DMS 273 (cell line): ENCODE data around the gene FMO4.
"Not testable (repeated sequence)": the region's sequence is repeated elsewhere in the genome, so short reads cannot be mapped to it uniquely, and the experiment has no call there.

Source experiments
- DNase-seq: peaks from one replicate; lab custom pipeline; 2025; ENCODE audit not compliant: unreplicated experiment; lab: John Stamatoyannopoulos, UW

Gene FMO4

DNA sequence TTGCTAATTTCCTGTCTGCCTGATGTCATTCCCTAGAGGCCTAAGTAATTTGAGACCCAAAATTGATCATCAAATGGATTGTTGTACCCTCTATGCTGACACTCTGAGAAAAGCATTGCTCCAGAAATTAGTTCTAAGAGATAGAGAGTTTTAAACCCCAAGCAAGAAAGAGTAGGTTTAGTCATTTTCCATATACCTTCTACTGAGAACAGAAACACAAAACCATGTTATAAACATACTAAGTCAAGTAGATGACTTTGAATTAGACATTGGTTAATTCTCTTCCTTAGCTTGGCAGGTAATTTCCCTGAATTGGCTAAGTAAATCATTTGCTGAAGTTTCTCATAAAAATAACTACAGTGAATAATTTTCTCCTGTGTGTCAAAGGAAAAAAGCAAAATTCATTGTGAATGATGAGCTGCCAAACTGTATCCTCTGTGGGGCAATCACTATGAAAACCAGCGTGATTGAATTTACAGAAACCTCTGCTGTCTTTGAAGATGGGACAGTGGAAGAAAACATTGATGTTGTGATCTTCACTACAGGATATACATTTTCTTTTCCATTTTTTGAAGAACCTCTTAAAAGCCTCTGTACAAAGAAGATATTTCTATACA lies 20.1 kb downstream of the FMO4 start:
- DNase-seq = no peak

DNA sequence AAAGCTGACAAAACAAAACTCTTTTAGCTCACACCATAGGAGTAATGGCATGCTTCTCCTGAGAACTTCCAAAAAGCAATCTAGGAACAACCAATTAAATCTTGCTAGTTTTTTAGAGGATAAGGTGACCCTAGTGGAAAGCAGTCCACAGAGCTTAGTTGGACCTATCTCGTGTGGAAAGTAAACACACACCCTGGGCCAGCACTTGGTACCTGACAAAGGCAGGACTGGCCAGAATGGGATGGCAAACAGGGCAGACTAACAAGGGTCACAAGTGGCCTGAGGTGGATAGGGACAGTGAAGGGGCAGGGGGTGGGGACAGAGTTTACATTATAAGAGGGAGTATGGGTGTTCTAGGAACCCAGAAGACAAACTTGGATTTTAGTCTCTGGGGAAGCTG lies 22.0 kb downstream of the FMO4 start:
- no peak for DNase-seq

DNA sequence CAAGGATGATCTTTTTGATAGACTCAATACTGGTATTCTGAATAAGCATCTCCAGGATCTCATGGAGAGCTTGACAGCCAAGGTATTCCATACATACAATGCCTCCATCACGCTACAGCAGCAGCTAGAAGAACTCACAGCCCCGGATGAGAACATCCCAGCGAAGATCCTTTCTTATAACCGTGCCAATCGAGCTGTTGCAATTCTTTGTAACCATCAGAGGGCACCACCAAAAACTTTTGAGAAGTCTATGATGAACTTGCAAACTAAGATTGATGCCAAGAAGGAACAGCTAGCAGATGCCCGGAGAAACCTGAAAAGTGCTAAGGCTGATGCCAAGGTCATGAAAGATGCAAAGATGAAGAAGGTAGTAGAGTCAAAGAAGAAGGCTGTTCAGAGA lies 25.4 kb downstream of the FMO4 start:
- DNase-seq = not testable (repeated sequence)

DNA sequence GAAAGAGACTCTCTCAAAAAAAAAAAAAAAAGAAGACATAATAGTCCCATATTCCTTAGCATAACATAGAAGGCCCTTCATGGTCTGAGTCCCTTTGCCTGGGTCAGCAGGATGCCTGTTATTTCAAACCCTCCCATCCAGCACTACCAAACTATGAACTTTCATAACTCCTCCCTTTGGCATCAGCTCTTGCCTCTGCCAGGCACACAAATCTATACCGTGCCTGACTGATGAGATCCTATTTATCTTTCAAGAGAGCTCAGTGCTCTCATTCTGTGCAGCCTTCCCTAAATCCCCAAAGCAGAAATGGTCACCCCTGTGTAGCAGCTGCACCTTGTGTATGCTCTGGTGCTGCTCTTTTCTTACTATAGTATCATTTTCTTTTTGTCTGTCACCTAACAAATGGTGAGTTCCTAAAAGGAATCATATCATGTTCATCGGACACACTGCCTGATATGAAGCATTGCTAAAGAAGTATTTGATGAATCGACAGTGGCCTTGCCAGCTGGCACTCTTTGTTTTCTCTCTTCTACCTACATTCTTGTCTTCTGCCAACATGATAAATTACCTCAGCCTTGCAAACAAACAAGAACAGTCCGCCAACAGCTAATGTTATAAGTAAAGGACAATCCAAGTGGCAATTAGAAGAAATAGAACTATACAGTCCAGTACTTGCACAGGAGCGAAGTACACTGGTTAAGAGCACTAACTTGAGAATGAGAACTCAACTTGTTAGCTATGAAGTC lies 29.9 kb downstream of the FMO4 start:
- no peak for DNase-seq

DNA sequence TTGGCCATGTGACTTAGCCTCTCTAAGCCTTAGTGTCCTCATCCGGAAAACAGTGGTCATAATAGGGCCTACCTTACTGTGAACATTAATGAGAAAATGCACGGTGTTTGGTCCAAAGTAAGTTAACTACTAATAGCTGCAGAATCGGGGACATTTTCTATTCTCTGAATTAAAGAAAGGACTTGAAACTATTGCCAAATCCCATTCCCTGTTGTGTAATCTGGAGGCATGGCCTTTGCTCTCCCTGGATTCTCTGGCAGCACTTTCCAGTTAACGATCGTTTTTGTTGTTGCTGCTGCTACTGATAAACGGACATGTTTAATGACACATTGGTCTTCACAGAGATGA lies 30.5 kb downstream of the FMO4 start:
- no peak for DNase-seq

DNA sequence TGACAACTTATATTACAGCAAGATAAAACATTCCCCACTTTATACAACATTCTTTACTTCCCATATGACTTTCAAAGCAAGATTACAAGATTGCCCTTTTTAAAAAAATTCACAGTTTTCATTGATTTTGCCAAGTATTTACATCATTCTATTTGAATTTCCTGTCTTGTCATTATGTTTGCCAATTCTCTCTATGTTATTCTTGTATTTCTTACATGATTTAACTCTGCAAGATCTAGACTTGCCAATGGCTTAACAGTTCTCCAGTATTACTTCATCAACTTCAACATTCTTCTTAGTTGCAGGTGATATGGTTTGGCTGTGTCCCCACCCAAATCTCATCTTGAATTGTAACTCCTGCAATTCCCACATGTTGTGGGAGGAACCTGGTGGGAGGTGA lies 31.6 kb downstream of the FMO4 start:
- no peak for DNase-seq

DNA sequence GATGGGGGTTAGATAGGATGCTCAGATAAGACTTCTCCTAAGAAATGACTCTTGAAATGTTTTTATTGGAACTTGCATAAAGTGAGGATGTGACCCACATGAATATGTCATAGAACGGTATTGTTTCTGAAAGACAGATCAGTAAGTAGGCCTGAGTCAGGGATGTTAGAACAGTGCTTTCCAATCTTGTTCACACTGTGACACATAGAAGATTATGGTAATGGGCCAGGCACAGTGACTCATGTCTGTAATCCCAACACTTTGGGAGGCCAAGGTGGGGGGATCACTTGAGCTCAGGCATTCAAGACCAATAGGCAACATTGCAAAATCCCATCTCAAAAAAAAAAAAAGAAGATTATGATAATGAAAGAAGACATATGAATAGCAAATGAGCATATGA lies 32.9 kb downstream of the FMO4 start:
- DNase-seq = no peak

DNA sequence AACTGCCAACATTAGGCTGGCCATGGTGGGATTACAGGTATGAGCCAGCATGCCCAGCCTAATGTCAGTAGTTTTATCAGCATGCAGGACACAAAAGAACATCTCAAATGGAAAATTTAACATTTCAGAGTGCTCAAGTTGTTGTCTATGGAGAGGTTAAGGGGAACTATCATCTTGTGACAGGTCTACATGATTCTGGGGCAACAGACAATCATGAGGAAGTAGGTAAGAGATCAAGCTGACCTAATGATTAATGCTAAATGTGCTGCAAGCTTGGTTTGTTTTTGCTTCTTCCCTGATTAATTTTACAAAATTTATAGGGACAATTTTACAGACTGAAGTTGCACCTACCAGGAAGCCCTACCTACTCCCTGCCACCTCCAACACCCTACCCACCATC lies 36.6 kb downstream of the FMO4 start:
- DNase-seq = no peak

DNA sequence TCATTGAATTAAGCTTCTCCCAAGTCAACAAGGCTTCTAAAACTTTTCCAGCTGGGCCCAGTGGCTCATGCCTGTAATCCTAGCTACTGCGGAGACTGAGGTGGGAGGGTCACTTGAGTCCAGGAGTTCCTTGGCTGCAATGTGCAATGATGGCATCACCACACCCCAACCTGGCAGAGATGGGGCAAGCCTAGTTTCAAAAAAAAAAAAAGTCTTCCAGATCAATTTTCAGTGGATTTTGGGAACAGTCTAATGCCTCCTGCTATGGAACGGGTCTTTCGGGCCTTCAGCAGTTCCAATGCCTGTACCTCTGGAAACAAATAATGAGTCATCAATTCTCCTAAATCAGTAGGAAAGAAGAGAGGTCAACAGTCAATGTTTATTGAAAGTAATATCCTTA lies 38.0 kb downstream of the FMO4 start:
- no peak for DNase-seq

DNA sequence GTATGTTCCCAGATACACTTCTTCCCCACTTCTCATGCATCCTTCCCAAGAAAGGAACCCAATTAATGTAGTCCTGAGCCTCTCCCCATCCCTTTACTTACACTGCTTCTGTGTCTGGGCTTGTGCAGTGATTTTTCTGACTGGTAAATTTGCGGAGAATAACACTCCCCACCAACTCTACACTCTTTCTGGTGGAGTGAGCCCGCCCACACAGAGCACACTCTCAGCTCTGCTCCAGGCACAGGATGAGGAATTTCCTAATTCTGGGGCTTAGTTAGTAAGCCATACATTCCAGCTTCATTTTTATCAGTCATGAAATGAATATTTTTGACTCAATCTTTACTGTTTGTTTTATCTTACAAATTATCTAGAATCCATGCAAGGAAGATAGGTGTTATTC lies 38.6 kb downstream of the FMO4 start:
- no peak for DNase-seq

DNA sequence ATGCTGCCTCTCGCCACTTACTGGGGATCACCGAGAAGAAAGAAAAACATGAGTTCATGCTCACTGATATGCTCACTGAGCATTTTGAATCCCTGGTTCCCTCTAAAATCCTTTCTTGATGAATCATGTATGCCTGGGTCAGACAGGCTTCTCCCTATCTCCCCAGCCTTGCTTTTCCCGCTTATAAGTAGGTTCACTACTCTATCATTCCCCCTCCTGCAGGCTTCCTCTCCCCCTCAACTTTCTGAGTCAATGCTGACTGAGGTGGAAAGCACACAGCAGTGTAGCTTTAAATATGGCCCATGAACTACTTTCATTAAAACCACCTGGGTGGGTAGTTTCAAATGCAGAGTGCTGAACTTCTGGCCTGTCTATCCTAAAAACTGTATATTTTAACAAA lies 41.7 kb downstream of the FMO4 start:
- DNase-seq = no peak

DNA sequence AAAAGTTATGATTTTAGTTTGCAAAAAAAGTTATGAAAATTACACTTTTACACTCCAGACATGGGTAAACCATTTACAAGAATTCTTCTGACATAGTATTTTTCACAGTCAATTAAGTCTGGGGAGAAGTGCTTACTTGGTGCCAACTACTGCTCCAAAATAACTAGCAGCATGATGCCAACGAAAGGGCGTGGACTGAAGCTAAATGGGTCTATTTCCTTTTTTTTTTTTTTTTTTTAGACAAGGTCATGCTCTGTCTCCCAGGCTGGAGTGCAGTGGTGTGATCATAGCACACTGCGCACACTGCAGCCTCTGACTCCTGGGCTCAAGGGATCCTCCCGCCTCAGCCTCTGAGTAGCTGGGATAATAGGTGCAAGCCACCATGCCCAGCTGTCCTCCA lies 43.2 kb downstream of the FMO4 start:
- no peak for DNase-seq

DNA sequence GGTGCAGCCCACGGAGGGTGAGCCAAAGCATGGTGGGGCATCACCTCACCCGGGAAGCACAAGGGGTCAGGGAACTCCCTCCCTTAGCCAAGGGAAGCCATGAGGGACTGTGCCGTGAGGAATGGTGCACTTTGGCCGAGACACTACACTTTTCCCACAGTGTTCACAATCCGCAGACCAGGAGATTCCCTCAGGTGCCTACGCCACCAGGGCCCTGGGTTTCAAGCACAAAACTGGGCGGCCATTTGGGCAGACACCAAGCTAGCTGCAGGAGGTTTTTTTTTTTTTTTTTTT lies 45.3 kb downstream of the FMO4 start:
- not testable (repeated sequence) for DNase-seq

DNA sequence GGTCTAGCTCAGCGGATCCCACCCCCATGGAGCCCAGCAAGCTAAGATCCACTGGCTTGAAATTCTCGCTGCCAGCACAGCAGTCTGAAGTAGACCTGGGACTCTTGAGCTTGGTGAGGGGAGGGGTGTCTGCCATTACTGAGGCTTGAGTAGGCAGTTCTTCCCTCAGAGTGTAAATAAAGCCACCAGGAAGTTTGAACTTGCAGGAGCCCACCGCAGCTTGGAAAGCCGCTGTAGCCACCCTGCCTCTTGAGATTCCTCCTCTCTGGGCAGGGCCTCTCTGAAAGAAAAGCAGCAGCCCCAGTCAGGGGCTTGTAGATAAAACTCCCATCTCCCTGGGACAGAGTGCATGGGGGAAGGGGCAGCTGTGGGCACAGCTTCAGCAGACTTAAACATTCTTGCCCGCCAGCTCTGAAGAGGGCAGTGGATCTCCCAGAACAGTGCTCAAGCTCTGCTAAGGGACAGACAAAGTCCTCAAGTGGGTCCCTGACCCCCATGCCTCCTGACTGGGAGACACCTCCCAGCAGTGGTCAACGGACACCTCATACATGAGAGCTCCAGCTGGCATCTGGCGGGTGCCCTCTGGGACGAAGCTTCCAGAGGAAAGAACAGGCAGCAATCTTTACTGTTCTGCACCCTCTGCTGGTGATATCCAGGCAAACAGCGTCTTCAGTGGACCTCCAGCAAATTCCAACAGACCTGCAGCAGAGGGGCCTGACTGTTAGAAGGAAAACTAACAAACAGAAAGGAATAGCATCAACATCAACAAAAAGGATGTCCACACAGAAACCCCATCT lies 45.9 kb downstream of the FMO4 start:
- DNase-seq = peak; percentile 26

DNA sequence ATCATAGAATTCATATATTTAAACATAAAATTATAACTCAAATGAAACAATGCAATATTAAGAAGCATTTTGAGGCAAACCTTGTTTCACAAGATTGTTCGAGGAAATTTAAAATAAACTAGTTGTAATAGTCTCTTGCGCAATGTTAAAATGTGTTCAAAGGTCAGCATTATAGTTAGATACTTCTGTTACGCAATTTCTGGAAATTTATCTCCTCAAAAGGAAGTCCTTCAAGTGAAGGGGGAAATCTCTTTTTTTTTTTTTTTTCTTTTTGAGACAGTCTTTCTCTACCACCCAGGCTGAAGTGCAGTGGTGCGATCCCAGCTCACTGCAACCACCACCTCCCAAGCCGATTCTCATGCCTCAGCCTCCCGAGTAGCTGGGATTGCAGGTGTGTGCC lies 52.1 kb downstream of the FMO4 start:
- no peak for DNase-seq

DNA sequence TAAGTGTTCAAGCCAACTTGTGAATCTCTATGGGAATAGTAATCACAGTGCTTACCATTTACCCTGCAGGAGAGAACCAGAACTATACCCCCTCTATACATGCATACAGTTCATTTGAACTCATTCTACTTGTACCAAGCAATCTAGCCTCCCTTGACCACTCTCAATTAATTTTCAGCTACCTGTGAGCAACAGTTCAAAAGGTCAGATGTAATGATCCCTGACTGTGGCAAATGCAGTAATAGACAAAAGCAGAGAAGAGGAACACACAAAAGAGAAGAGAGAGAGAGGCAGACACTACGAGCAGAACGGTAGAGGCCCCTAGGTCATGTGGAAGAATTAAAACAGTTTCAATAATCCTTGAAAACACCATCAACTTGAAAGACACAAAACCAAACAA lies 52.8 kb downstream of the FMO4 start:
- DNase-seq = no peak

DNA sequence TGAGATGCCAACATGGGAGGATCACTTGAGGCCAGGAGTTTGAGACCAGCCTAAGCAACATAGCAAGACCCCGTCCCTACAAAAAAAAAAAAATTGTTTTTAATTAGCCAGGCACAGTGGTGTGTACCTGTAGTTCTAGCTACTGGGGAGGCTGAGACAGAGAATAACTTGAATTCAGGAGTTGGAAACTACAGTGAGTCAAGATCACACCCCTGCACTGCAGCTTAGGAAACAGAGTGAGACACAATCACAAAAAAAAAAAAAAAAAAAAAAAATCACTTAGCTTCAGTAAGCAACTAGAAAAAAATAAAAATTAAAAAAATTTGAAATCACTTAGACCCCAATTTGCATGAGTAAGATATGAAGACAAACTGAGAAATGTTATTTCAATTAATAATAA lies 53.5 kb downstream of the FMO4 start:
- no peak for DNase-seq

DNA sequence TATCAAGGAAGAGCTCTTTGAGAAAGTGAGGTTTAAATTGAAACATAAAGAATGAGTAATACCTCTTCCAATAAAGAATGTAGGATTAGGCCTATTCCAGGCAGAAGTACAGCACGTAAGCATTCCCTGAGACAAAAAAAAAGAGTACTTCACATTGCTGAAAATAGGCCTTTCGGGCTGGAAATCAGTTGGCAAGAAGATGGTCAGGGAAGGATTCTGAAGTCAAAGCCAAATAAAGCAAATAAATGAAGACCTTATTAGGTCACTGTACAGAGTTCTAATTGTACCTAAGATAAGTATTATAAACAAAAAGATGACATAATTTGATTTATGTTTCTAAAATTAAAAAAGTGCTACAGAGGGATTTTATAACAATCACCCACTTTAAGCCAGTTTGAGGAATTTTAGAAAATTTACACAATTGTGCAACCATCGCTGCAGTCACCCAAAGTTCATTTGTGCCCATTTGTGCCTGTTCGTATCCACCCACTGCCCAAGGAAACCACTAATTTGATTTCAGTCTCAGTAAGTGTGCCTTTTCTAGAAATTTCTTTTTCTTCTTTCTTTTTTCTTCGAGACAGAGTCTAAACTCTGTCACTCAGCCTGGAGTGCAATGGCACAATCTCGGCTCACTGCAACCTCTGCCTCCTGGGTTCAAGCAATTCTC lies 58.6 kb downstream of the FMO4 start:
- DNase-seq = no peak

DNA sequence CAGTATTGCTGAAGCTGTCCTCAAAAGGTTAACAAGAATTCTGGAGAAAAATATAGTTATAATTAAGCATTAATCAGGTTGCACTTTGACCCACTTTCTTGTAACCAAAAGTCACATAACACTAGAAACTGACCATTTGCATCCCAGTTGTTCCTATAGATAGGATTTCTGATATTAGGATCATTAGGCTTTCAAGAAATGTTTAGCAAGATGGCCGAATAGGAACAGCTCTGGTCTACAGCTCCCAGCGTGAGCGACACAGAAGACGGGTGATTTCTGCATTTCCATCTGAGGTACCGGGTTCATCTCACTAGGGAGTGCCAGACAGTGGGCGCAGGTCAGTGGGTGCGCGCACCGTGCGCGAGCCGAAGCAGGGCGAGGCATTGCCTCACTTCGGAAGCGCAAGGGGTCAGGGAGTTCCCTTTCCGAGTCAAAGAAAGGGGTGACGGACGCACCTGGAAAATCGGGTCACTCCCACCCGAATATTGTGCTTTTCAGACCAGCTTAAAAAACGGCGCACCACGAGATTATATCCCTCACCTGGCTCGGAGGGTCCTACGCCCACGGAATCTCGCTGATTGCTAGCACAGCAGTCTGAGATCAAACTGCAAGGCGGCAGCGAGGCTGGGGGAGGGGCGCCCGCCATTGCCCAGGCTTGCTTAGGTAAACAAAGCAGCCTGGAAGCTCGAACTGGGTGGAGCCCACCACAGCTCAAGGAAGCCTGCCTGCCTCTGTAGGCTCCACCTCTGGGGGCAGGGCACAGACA lies 59.6 kb downstream of the FMO4 start:
- not testable (repeated sequence) for DNase-seq

DNA sequence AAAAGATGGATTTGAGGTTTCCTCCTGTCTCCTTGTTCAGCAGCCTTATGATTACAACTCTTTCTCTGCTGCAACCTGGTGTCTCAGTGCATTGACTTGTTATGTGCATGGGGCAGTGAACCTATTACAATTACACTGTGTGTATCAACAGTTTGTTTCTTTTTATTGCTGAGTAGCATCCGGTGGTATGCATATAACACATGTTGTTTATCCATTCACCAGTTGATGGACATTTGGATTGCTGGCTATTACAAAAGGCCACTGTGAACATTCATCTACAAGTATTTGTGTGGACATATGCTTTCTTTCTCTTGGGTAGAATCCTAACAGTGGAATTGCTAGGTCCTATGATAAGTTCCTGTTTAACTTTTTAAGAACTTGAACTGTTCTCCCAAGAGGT lies 65.9 kb downstream of the FMO4 start:
- no peak for DNase-seq

DNA sequence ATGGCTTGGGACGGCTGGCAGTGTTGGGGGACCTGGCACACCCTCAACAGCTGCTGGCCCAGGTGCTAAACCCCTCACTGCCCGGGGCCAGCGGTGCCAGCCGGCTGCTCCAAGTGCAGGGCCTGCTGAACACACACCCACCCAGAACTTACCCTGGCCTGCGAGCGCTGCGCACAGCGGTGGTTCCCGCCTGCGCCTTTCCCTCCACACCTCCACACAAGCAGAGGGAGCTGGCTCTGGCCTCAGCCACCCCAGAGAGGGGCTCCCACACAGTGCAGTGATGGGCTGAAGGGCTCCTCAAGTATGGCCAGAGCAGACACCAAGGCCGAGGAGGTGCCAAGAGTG lies 67.9 kb downstream of the FMO4 start:
- DNase-seq = no peak
